SU-DHL-6 (cell line): ENCODE measurements around the gene CLSTN2.

Experiments used
- H2AFZ ChIP-seq: fragments of 200-600 bp; sonication (generic); 2 replicates; pipeline ENCODE4 v1.6.1; 2014; ENCODE audit warnings: low read depth, mild to moderate bottlenecking, moderate library complexity, mixed read lengths, antibody characterized with exemption, low read length; ENCODE audit not compliant: severe bottlenecking
- H3F3A ChIP-seq: fragments of 200-600 bp; shearing (Covaris generic); 2 replicates; pipeline ENCODE4 v1.6.0; 2016; ENCODE audit warnings: antibody characterized with exemption, mild to moderate bottlenecking; ENCODE audit not compliant: insufficient read depth
- H3K27ac ChIP-seq: fragments of 200-600 bp; sonication (generic); 2 replicates; pipeline ENCODE4 v1.5.1; 2016; ENCODE audit warnings: low read depth, mild to moderate bottlenecking, low read length, moderate library complexity, mixed read lengths
- H3K27me3 ChIP-seq: fragments of 200-600 bp; sonication (generic), shearing (Covaris generic); 2 replicates; pipeline ENCODE4 v1.6.0; 2014; ENCODE audit warnings: mild to moderate bottlenecking, low read length
- H3K36me3 ChIP-seq: fragments of 200-600 bp; sonication (generic); 2 replicates; pipeline ENCODE4 v1.6.1; 2014; ENCODE audit warnings: mild to moderate bottlenecking, low read length, mixed read lengths
- H3K4me2 ChIP-seq: fragments of 300-600, 200-600 bp; shearing (Covaris generic), sonication (generic); 2 replicates; pipeline ENCODE4 v1.6.0; 2014; ENCODE audit warnings: low read length, low read depth, mild to moderate bottlenecking; ENCODE audit not compliant: poor library complexity, severe bottlenecking
- H3K4me3 ChIP-seq: fragments of 200-600 bp; sonication (generic); 2 replicates; pipeline ENCODE4 v1.5.1; 2014; ENCODE audit warnings: antibody characterized with exemption, low read length, mild to moderate bottlenecking, mixed read lengths; ENCODE audit not compliant: insufficient read depth, poor library complexity, severe bottlenecking
- H3K79me2 ChIP-seq: fragments of 200-600 bp; sonication (generic); 2 replicates; pipeline ENCODE4 v1.6.1; 2014; ENCODE audit warnings: mild to moderate bottlenecking, low read length, moderate library complexity; ENCODE audit not compliant: insufficient read depth
- H3K9ac ChIP-seq: fragments of 200-600 bp; sonication (generic); 2 replicates; pipeline ENCODE4 v1.7.0; 2014; ENCODE audit warnings: mild to moderate bottlenecking, low read length
- H3K9me2 ChIP-seq: fragments of 200-600 bp; sonication (generic); replicated peaks from 2 replicates; pipeline ENCODE4 v1.6.1; 2014; ENCODE audit warnings: low read length; ENCODE audit not compliant: insufficient read depth
- H3K9me3 ChIP-seq: fragments of 200-600 bp; sonication (generic); 2 replicates; pipeline ENCODE4 v1.6.1; 2014; ENCODE audit warnings: low read length, mixed read lengths; ENCODE audit not compliant: insufficient read depth
- H4K20me1 ChIP-seq: fragments of 200-600 bp; sonication (generic); 2 replicates; pipeline ENCODE4 v1.6.1; 2014; ENCODE audit warnings: low read depth, mild to moderate bottlenecking, antibody characterized with exemption, low read length, moderate library complexity, mixed read lengths
- CTCF ChIP-seq: fragments of 200-600 bp; sonication (generic); IDR thresholded peaks from one replicate; pipeline ENCODE4 v1.5.1; 2017; ENCODE audit warnings: antibody characterized with exemption, mild to moderate bottlenecking, low read length, moderate library complexity; ENCODE audit not compliant: insufficient read depth, poor library complexity, severe bottlenecking
- EZH2phosphoT487 ChIP-seq: fragments of 200-600 bp; sonication (generic), shearing (Covaris generic); conservative IDR thresholded peaks from 2 replicates; pipeline ENCODE4 v1.6.1; 2018; ENCODE audit warnings: mild to moderate bottlenecking, antibody characterized with exemption, low read length, moderate library complexity, mixed read lengths

Gene CLSTN2

DNA sequence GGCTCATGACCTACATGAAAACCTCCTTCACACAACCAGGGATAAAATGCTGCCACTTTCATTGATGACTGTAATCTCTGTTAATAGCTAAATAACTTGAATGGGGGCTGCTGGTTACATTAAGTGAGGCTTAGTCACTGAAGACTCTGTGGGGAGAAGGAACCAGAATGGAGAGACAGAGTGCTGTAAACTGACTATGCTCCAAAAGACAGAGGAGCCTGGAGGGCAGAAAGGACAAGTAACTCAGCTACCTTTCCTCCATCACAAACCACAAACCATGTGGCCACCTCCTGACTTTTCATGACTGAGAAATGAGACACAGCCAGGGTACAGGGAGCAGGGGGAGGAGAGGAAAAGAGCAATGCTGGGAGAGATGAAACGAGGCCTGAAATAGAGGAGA, 645.8 kb downstream of the CLSTN2 start:
- Histone ChIP-seq H3F3A (no peaks in the 10 kb centered on the region), H3K4me3 (no peak overlapping the region), H3K9me2 (no peaks in the 10 kb centered on the region), H3K4me2 (no peak overlapping the region), H4K20me1 (no peaks in the 10 kb centered on the region), H3K9ac (no peak overlapping the region), H3K9me3 (no peaks in the 10 kb centered on the region), H2AFZ (no peak overlapping the region), H3K27ac (no peak overlapping the region), H3K27me3 (no peaks in the 10 kb centered on the region), H3K36me3 (no peaks in the 10 kb centered on the region), H3K79me2 (no peaks in the 10 kb centered on the region)
- TF ChIP-seq CTCF (no peak), EZH2phosphoT487 (no peak)

- no peak overlapping the region for H3K27ac ChIP-seq
- no peaks in the 10 kb centered on the region for H3K36me3 ChIP-seq
- no peaks in the 10 kb centered on the region for H3K79me2 ChIP-seq
- H3K27me3 ChIP-seq: no peaks in the 10 kb centered on the region
- H3K9me3 ChIP-seq: no peaks in the 10 kb centered on the region
- no peak overlapping the region for H3K9ac ChIP-seq
- no peak overlapping the region for H2AFZ ChIP-seq
- no peak overlapping the region for H3K4me2 ChIP-seq
- no peaks in the 10 kb centered on the region for H3F3A ChIP-seq
- H3K9me2 ChIP-seq: no peaks in the 10 kb centered on the region
- no peaks in the 10 kb centered on the region for H4K20me1 ChIP-seq
- TF ChIP-seq CTCF (no peak), EZH2phosphoT487 (no peak)
- H3K4me3 ChIP-seq: no peak overlapping the region
These were observed 649.6 kb downstream of the CLSTN2 start for GRCh38 chr3:140584549-140584948.

DNA sequence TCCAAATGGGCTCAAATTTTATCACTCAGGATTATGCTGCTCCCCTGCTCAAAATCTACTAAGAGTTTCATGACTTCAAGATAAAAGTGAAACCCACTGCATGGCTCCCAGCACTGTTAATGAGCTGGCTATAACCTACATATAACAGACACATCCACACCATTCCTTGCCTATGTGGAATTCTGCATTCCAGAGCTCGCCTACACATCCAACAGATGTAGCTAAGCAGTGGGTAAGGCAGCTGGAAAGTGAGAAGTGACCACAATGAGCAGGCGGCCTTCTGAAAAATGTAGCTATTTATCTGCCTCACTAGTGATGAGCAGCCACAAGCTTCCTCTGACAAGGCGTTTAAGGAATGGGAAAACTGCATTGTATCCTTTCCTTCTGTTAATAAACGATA, 650.8 kb downstream of the CLSTN2 start:
- H3K4me2 ChIP-seq: no peak overlapping the region
- no peak overlapping the region for H3K27ac ChIP-seq
- no peaks in the 10 kb centered on the region for H3K79me2 ChIP-seq
- H3K4me3 ChIP-seq: no peak overlapping the region
- no peaks in the 10 kb centered on the region for H4K20me1 ChIP-seq
- no peak overlapping the region for H3K9ac ChIP-seq
- H3K36me3 ChIP-seq: no peaks in the 10 kb centered on the region
- no peaks in the 10 kb centered on the region for H3K27me3 ChIP-seq
- H3F3A ChIP-seq: no peaks in the 10 kb centered on the region
- H3K9me2 ChIP-seq: no peaks in the 10 kb centered on the region
- TF ChIP-seq EZH2phosphoT487: no peak
- TF ChIP-seq CTCF: no peak
- H3K9me3 ChIP-seq: no peaks in the 10 kb centered on the region
- H2AFZ ChIP-seq: no peak overlapping the region

DNA sequence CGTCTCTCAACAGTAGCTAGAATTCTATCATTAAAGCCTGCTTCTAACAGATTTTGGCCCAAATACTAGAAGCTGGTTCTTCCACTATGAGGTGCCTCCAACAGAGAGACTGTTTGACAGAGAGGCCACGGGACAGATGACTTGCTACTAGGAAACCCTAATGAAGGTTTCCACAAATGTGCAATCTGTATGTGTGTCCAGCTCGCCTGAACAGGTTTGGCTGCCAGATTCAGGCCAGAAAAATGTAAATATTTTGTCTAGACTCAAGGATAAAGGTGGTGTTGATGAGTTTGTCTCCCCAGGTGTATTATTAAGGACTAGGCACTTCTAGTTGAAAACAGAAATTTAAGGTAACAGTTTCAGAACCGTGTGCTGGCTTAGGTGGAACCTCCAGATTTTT, 651.3 kb downstream of the CLSTN2 start:
- no peak for TF ChIP-seq EZH2phosphoT487
- TF ChIP-seq CTCF: no peak
- Histone ChIP-seq H3K27me3 (no peaks in the 10 kb centered on the region), H2AFZ (no peak overlapping the region), H3K4me2 (no peak overlapping the region), H3K9me2 (no peaks in the 10 kb centered on the region), H3K36me3 (no peaks in the 10 kb centered on the region), H3K9ac (no peak overlapping the region), H3K27ac (no peak overlapping the region), H3F3A (no peaks in the 10 kb centered on the region), H3K79me2 (no peaks in the 10 kb centered on the region), H3K4me3 (no peak overlapping the region), H3K9me3 (no peaks in the 10 kb centered on the region), H4K20me1 (no peaks in the 10 kb centered on the region)
